HCT116 (cell line): ENCODE data around the gene PHYH. TPM values are rescaled to one million over a fixed set of nuclear protein-coding genes. Genes with fewer than 3 reads are reported as not detected.

ENCODE experiments used
- ATAC-seq: fragments of 200-7000 bp; cut with Tn5 transposase; 2 replicates; pipeline ENCODE4 v1.9.1; 2020; ENCODE audit warnings: mild to moderate bottlenecking, moderate library complexity
- BruUV-seq: library from RNA; stranded (reverse); fragments of 400-500 nt; replicated peaks from 2 replicates; lab custom pipeline; 2021; lab: Mats Ljungman, UMichigan
- CTCF ChIA-PET: fragments of 300-600 bp; sonication (Branson Sonifier 250); formaldehyde crosslinking; loops from one replicate; lab custom pipeline; 2021; ENCODE audit warnings: antibody characterized with exemption; lab: Charles Lee
- POLR2A ChIA-PET: fragments of 300-600, 350-600 bp; sonication (Branson Sonifier 250); formaldehyde crosslinking; loops from one replicate; lab custom pipeline; 2021; ENCODE audit warnings: antibody characterized with exemption; lab: Charles Lee
- RAD21 ChIA-PET, 2 experiments: fragments of 300-600 bp; sonication (Branson Sonifier 250); formaldehyde crosslinking; loops; one replicate each; lab custom pipeline; 2023; ENCODE audit warnings: low total read pairs in 2 of 2; ENCODE audit not compliant: uncharacterized antibody in 2 of 2, unreplicated experiment in 2 of 2, low non-redundant PET in 1 of 2; lab: Charles Lee
- DNase-seq: peaks from one replicate; pipeline ENCODE4 v3.0.0-alpha.2; 2010; ENCODE audit warnings: low read depth, low spot score
- H2AFZ ChIP-seq: fragments of 200-600 bp; shearing (Covaris generic), sonication (generic); 2 replicates; pipeline ENCODE4 v1.6.1; 2017; ENCODE audit warnings: low read depth, mixed run types, mixed read lengths, antibody characterized with exemption, low read length; ENCODE audit not compliant: poor library complexity, severe bottlenecking
- H3K27ac ChIP-seq: 2 replicates; pipeline ENCODE4 v1.5.1; 2012; ENCODE audit warnings: low read depth, low read length
- H3K27me3 ChIP-seq: fragments of 200-600 bp; sonication (generic); 2 replicates; pipeline ENCODE4 v1.6.1; 2016; ENCODE audit warnings: mixed run types, low read length, mixed read lengths; ENCODE audit not compliant: insufficient read depth
- H3K36me3 ChIP-seq, 2 experiments: fragments of 200-500 bp in 1 of 2; fragments of 200-600 bp in 1 of 2; sonication (Bioruptor generic) in 1 of 2; sonication (generic) in 1 of 2; 2 replicates each; pipeline versions ENCODE4 v1.5.1 to v1.6.1; 2014 to 2016; ENCODE audit warnings: low read length in 2 of 2, inconsistent platforms in 1 of 2, mixed read lengths in 1 of 2, mixed run types in 1 of 2; ENCODE audit not compliant: insufficient read depth in 2 of 2, control insufficient read depth in 1 of 2
- H3K4me1 ChIP-seq, 2 experiments: fragments of 200-600 bp in 1 of 2; sonication (generic) in 1 of 2; 2 replicates each; pipeline versions ENCODE4 v1.5.1 to v1.6.1; 2012 to 2017; ENCODE audit warnings: low read length in 2 of 2, inconsistent platforms in 1 of 2, mild to moderate bottlenecking in 1 of 2, mixed read lengths in 1 of 2, mixed run types in 1 of 2, moderate library complexity in 1 of 2; ENCODE audit not compliant: insufficient read depth in 2 of 2, control insufficient read depth in 1 of 2
- H3K4me2 ChIP-seq: fragments of 200-600 bp; sonication (generic); 2 replicates; pipeline ENCODE4 v1.6.1; 2017; ENCODE audit warnings: mixed run types, low read length, mixed read lengths
- H3K4me3 ChIP-seq, 2 experiments: fragments of 200-600 bp in 1 of 2; sonication (generic) in 1 of 2; replicated peaks in 1 of 2; 2 replicates each; pipeline ENCODE4 v1.5.1; 2011 to 2016; ENCODE audit warnings: low read length in 2 of 2, control low read depth in 1 of 2, low read depth in 1 of 2, mild to moderate bottlenecking in 1 of 2, mixed read lengths in 1 of 2, mixed run types in 1 of 2
- H3K79me2 ChIP-seq: fragments of 200-600 bp; sonication (generic); 2 replicates; pipeline ENCODE4 v1.6.1; 2017; ENCODE audit warnings: mild to moderate bottlenecking, mixed run types, low read length, moderate library complexity, mixed read lengths; ENCODE audit not compliant: insufficient read depth
- H3K9ac ChIP-seq: fragments of 200-600 bp; sonication (generic); 2 replicates; pipeline ENCODE4 v1.6.1; 2016; ENCODE audit warnings: low read length, mixed read lengths
- H3K9me2 ChIP-seq: fragments of 200-600 bp; sonication (generic), shearing (Covaris generic); 2 replicates; pipeline ENCODE4 v1.6.1; 2017; ENCODE audit warnings: mixed run types, mild to moderate bottlenecking, moderate library complexity; ENCODE audit not compliant: insufficient read depth
- H3K9me3 ChIP-seq, 2 experiments: fragments of 200-500 bp in 1 of 2; fragments of 200-600 bp in 1 of 2; sonication (Bioruptor generic) in 1 of 2; sonication (generic) in 1 of 2; 2 replicates each; pipeline ENCODE4 v1.6.1; 2014 to 2017; ENCODE audit warnings: low read length in 2 of 2, mixed read lengths in 2 of 2, inconsistent platforms in 1 of 2, low read depth in 1 of 2, mild to moderate bottlenecking in 1 of 2, mixed run types in 1 of 2, moderate library complexity in 1 of 2; ENCODE audit not compliant: control insufficient read depth in 1 of 2, insufficient read depth in 1 of 2
- H4K20me1 ChIP-seq: fragments of 200-600 bp; sonication (generic), shearing (Covaris generic); 2 replicates; pipeline ENCODE4 v1.6.1; 2017; ENCODE audit warnings: mixed run types, mild to moderate bottlenecking, moderate library complexity; ENCODE audit not compliant: insufficient read depth
- ATF3 ChIP-seq: IDR thresholded peaks from 2 replicates; pipeline ENCODE4 v1.6.1; 2012
- CBX3 ChIP-seq: IDR thresholded peaks from 2 replicates; pipeline ENCODE4 v1.6.1; 2012; ENCODE audit warnings: low read depth
- CEBPB ChIP-seq: IDR thresholded peaks from 2 replicates; pipeline ENCODE4 v1.6.1; 2012; ENCODE audit warnings: low read depth
- EGR1 ChIP-seq: IDR thresholded peaks from 2 replicates; pipeline ENCODE4 v1.6.1; 2012; ENCODE audit warnings: low read depth
- ELF1 ChIP-seq: IDR thresholded peaks from 2 replicates; pipeline ENCODE4 v1.6.1; 2012; ENCODE audit warnings: low read depth, borderline replicate concordance
- EZH2phosphoT487 ChIP-seq: fragments of 200-600 bp; IDR thresholded peaks from 2 replicates; pipeline ENCODE4 v1.6.1; 2018; ENCODE audit warnings: antibody characterized with exemption, borderline replicate concordance
- JUND ChIP-seq: IDR thresholded peaks from 2 replicates; pipeline ENCODE4 v1.6.1; 2012
- MAX ChIP-seq: IDR thresholded peaks from 2 replicates; pipeline ENCODE4 v1.6.1; 2012
- POLR2A ChIP-seq: IDR thresholded peaks from 2 replicates; pipeline ENCODE4 v1.7.0; 2011; ENCODE audit warnings: borderline replicate concordance; ENCODE audit not compliant: insufficient read depth, insufficient read length; ENCODE audit errors: extremely low read depth
- POLR2AphosphoS5 ChIP-seq: IDR thresholded peaks from 2 replicates; pipeline ENCODE4 v1.6.1; 2011; ENCODE audit warnings: mild to moderate bottlenecking, low read depth, low read length, moderate library complexity
- RAD21 ChIP-seq: IDR thresholded peaks from 2 replicates; pipeline ENCODE4 v1.6.1; 2012; ENCODE audit warnings: low read depth, mild to moderate bottlenecking
- REST ChIP-seq: IDR thresholded peaks from 2 replicates; pipeline ENCODE4 v1.6.1; 2012; ENCODE audit warnings: low read depth
- YY1 ChIP-seq: IDR thresholded peaks from 2 replicates; pipeline ENCODE4 v1.6.1; 2011; ENCODE audit warnings: low read length, low read depth, moderate library complexity, mild to moderate bottlenecking; ENCODE audit not compliant: insufficient replicate concordance; ENCODE audit errors: extremely low read depth
- ZFX ChIP-seq: fragments of 450-650 bp; IDR thresholded peaks from 2 replicates; pipeline ENCODE4 v1.6.1; 2017
- ZNF274 ChIP-seq: fragments of 200-500 bp; sonication (Bioruptor generic); IDR thresholded peaks from 2 replicates; pipeline ENCODE4 v1.6.1; 2014; ENCODE audit warnings: mild to moderate bottlenecking, low read depth, low read length, inconsistent platforms
- intact Hi-C: fragments of 100-400 bp; cut with micrococcal nuclease; formaldehyde crosslinking; loops from 2 replicates; pipeline ENCODE4 v1.10.0; 2022
- total RNA-seq: library from RNA; stranded (reverse); gene quantifications from one replicate; pipeline ENCODE4 v1.2.1, GENCODE V29; 2021; ENCODE audit not compliant: unreplicated experiment

Gene PHYH
- total RNA-seq, 1 experiment from 2014 or later: 15.3 TPM

- TF ChIP-seq REST (no peak), RAD21 (no peak)
Measured at GRCh38 chr10:13340068-13340467, 40.2 kb upstream of the PHYH start (continued).

GRCh38 chr10:13338390-13339110 lies 38.7 kb upstream of the PHYH start:
- Histone ChIP-seq H3K9me3 (no peaks in the 10 kb centered on the region), H3K4me3 (no peak overlapping the region), H3K9ac (no peak overlapping the region), H3K9me2 (no peaks in the 10 kb centered on the region), H3K27ac (no peak overlapping the region), H3K4me1 (no peaks in the 10 kb centered on the region), H3K27me3 (no peaks in the 10 kb centered on the region), H2AFZ (no peak overlapping the region)
- RAD21 ChIA-PET: no interaction called here
- intact Hi-C loops: no loop called here
- no peak for ATAC-seq
- POLR2A ChIA-PET: no interaction called here
- no TSS peak for BruUV-seq
- TF ChIP-seq POLR2A: no peak
- TF ChIP-seq EGR1: no peak
- no peak for TF ChIP-seq EZH2phosphoT487
- TF ChIP-seq RAD21: no peak
- TF ChIP-seq ZFX: no peak
- no peak for TF ChIP-seq ZNF274
- no peak for TF ChIP-seq MAX
- TF ChIP-seq JUND: no peak
- no peak for TF ChIP-seq CEBPB
- no peak for TF ChIP-seq ELF1
- TF ChIP-seq YY1: no peak
- TF ChIP-seq ATF3: no peak
- no peak for TF ChIP-seq POLR2AphosphoS5
- TF ChIP-seq CBX3: no peak
- TF ChIP-seq, all 23 proteins: peak for 0
- H4K20me1 ChIP-seq: no peaks in the 10 kb centered on the region
- DNase-seq: no peak
- CTCF ChIA-PET: no interaction called here
- peaks cover 4 to 18% of the 10 kb centered on the region in 2 experiments; a peak in 3 of 4 replicates for H3K36me3 ChIP-seq
- peaks cover 37% of the 10 kb centered on the region for H3K79me2 ChIP-seq
- no peak overlapping the region for H3K4me2 ChIP-seq
